ENCODE results near the gene GZMA. TPM values are rescaled to one million over a fixed set of nuclear protein-coding genes. Genes with fewer than 3 reads are reported as not detected.

Gene GZMA
- total RNA-seq, 1 donor from 2014 or later, result not detected

DNA sequence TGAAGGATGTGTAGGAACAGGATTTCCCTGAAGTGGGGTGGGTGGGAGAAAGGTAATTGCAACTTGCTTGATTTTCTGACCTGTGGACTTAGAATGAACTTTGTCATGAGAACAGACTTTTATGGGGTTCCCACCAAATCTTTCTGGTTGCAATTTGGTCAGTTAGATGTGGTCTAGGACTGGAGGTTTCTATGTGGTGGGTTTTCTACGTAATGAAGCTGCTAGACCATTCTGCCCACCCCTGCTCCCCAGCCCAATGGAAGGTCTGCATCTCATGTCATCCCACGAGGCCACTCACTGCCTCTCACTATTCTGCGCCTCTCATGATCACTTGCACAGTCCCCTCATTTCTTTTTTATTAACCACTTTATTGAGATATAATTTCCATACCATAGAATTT is 37.9 kb upstream of the GZMA start:
- Mint-ChIP-seq H3K4me3 (no peak overlapping the region), H3K36me3 (no peaks in the 10 kb centered on the region), H3K4me1 (no peaks in the 10 kb centered on the region), H3K9me3 (peaks cover 6% of the 10 kb centered on the region), H3K27ac (no peak overlapping the region), H3K27me3 (ENCODE audit: low read depth) (peaks cover 18% of the 10 kb centered on the region)
- TF ChIP-seq, protein P1, sequence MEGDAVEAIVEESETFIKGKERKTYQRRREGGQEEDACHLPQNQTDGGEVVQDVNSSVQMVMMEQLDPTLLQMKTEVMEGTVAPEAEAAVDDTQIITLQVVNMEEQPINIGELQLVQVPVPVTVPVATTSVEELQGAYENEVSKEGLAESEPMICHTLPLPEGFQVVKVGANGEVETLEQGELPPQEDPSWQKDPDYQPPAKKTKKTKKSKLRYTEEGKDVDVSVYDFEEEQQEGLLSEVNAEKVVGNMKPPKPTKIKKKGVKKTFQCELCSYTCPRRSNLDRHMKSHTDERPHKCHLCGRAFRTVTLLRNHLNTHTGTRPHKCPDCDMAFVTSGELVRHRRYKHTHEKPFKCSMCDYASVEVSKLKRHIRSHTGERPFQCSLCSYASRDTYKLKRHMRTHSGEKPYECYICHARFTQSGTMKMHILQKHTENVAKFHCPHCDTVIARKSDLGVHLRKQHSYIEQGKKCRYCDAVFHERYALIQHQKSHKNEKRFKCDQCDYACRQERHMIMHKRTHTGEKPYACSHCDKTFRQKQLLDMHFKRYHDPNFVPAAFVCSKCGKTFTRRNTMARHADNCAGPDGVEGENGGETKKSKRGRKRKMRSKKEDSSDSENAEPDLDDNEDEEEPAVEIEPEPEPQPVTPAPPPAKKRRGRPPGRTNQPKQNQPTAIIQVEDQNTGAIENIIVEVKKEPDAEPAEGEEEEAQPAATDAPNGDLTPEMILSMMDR (IDR thresholded peaks at IDR 0.05; ENCODE audit: unreplicated experiment), result no peak
- no peak for DNase-seq (ENCODE audit: low spot score in 2 of 2, unreplicated experiment in 2 of 2)

DNA sequence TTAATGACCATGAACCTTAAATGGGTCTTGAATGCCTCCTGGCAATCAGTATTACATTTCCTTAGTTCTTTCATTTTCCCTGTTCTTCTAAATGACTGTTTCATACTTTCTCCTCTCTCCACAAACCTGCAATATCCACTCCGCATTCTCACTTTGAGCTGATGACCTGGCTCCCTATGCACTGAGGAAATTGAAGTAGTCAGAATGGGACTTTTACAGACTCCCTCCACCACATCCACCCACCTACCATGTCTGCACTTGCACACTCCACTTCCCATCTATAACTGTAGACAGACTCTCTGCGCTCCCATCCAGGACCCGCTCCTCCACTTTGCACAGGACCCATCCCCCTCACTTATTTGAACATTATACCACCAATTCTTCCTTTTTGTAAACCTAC is 36.2 kb upstream of the GZMA start:
- Mint-ChIP-seq H3K4me3 (no peak overlapping the region), H3K36me3 (no peaks in the 10 kb centered on the region), H3K27me3 (ENCODE audit: low read depth) (peaks cover 17% of the 10 kb centered on the region), H3K4me1 (no peaks in the 10 kb centered on the region), H3K27ac (no peak overlapping the region), H3K9me3 (no peaks in the 10 kb centered on the region)
- TF ChIP-seq, protein P1 (IDR thresholded peaks at IDR 0.05; ENCODE audit: unreplicated experiment), result no peak
- DNase-seq (ENCODE audit: low spot score in 2 of 2, unreplicated experiment in 2 of 2), result no peak

DNA sequence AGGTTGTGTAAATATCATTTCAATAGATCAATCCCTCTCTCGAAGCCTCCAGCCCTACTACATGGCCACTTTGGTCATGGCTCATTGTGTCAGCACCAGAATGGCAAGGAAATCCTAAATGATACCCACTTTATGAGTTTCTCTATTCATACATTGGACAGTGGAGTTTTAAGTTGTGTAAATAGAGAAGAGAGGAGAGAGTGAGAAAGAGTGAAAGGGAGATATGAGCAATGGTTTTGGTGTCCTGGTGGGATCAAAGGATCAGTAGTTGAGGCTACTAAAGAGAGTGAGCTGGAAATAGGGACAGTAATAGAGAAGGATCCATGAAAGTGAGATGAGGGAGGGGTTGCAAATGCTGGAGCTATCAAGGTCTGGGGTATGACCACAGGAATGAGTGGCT is 31.5 kb upstream of the GZMA start:
- no peaks in the 10 kb centered on the region for H3K36me3 Mint-ChIP-seq
- peaks cover 12% of the 10 kb centered on the region for H3K27me3 Mint-ChIP-seq (ENCODE audit: low read depth)
- H3K4me1 Mint-ChIP-seq, result no peaks in the 10 kb centered on the region
- TF ChIP-seq, protein P1 (IDR thresholded peaks at IDR 0.05; ENCODE audit: unreplicated experiment), result no peak
- H3K9me3 Mint-ChIP-seq, result no peaks in the 10 kb centered on the region
- H3K4me3 Mint-ChIP-seq, result no peak overlapping the region
- DNase-seq (ENCODE audit: low spot score in 2 of 2, unreplicated experiment in 2 of 2), result no peak
- no peak overlapping the region for H3K27ac Mint-ChIP-seq

DNA sequence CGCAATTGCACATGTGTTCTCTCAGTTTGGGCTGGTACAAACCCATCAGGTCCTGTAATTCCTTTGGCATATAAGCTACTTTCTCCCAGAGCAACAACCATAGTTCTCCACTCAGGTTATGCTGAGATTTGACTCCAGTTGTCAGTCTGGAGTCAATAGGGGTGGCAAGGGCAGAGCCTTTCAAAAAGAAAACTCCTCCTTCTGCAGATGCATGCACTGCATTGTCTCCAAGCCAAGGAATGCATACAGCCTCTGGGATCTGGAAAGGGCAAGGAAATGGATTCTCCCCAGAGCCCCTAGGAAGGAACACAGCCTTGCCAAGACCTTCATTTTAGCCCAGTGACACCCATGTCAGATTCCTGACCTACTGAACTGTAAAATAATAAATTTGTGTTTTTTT is 31.0 kb upstream of the GZMA start:
- no peaks in the 10 kb centered on the region for H3K9me3 Mint-ChIP-seq
- no peaks in the 10 kb centered on the region for H3K4me1 Mint-ChIP-seq
- no peak for DNase-seq (ENCODE audit: low spot score in 2 of 2, unreplicated experiment in 2 of 2)
- TF ChIP-seq, protein P1 (IDR thresholded peaks at IDR 0.05; ENCODE audit: unreplicated experiment), result no peak
- H3K27ac Mint-ChIP-seq, result no peak overlapping the region
- H3K4me3 Mint-ChIP-seq, result no peak overlapping the region
- H3K36me3 Mint-ChIP-seq, result no peaks in the 10 kb centered on the region
- peaks cover 11% of the 10 kb centered on the region for H3K27me3 Mint-ChIP-seq (ENCODE audit: low read depth)

DNA sequence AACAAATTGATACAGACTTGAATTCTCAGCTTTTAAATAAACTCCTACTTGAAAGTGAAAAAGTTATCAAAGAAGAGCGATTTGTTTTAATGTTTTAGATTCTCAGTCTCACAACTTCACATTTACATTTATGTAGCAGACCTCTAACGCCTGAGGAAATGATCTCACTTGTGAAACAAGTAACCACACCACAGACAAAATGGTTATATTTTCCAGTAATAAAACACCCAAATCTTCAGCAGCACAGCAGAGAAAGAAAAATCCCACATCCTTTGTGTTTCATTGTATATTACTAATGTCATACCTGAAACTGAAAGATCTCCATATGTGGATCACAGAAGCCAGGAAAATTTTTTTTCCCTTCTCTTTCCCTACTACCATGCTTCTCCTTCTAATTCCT is 29.8 kb upstream of the GZMA start:
- Mint-ChIP-seq H3K36me3 (no peaks in the 10 kb centered on the region), H3K27me3 (ENCODE audit: low read depth) (peaks cover 4% of the 10 kb centered on the region), H3K27ac (no peak overlapping the region), H3K4me3 (no peak overlapping the region), H3K4me1 (no peaks in the 10 kb centered on the region), H3K9me3 (no peaks in the 10 kb centered on the region)
- DNase-seq (ENCODE audit: low spot score in 2 of 2, unreplicated experiment in 2 of 2), result no peak
- TF ChIP-seq, protein P1 (IDR thresholded peaks at IDR 0.05; ENCODE audit: unreplicated experiment), result no peak

DNA sequence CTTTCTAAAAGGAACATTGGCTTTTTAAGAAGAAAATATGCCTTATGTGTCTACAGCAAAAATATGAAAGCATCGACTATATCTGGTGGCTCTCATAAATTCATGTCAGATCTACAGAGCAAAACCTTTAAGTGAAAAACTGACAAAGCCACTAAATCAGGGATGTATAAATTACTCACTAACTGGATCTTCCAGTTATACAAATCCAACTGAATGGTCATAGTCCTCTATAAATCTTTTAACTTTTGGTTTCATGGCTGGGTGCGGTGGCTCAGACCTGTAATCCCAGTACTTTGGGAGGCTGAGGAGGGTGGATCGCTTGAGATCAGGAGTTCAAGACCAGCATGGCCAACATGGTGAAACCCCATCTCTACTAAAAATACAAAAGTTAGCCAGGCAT is 29.2 kb upstream of the GZMA start:
- DNase-seq (ENCODE audit: low spot score in 2 of 2, unreplicated experiment in 2 of 2), result no peak
- H3K4me1 Mint-ChIP-seq, result no peaks in the 10 kb centered on the region
- no peaks in the 10 kb centered on the region for H3K36me3 Mint-ChIP-seq
- H3K27me3 Mint-ChIP-seq (ENCODE audit: low read depth), result peaks cover 4% of the 10 kb centered on the region
- TF ChIP-seq, protein P1 (IDR thresholded peaks at IDR 0.05; ENCODE audit: unreplicated experiment), result no peak
- H3K9me3 Mint-ChIP-seq, result peaks cover 4% of the 10 kb centered on the region
- no peak overlapping the region for H3K4me3 Mint-ChIP-seq
- no peak overlapping the region for H3K27ac Mint-ChIP-seq
